ENCODE data around the gene PLCL2.
"Not testable (repeated sequence)": the region's sequence is repeated elsewhere in the genome, so short reads cannot be mapped to it uniquely, and the experiment has no call there.

Gene PLCL2

DNA sequence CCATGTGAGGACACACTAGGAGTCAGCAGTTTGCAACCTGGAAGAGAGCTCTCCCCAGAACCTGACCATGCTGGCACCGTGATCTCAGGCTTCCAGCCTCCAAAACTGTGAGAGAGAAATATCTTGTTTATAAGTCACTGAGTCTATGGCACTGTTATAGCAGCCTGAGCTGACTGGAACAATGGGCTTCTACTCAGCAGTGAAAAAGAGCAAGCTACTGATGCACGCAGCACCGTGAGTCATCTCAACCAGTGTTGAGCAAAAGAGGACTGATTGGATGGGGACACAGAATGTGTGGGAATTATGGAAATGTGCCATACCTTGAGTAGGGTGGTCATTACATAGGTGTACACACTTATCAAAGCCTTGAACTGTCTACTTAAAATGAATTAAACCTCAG, 230.4 kb downstream of the PLCL2 start:
- no peak for TF ChIP-seq FOXP2 (optimal IDR thresholded peaks at IDR 0.05; ENCODE audit: control extremely low read depth, extremely low read length, insufficient read depth)
- no peak for TF ChIP-seq POLR2AphosphoS5 (IDR thresholded peaks at IDR 0.05; ENCODE audit: borderline replicate concordance, low read depth, low read length)
- no peak for TF ChIP-seq EZH2 (IDR thresholded peaks at IDR 0.05)
- Histone ChIP-seq H3K4me3 (no peak overlapping the region), H3K9me3 (ENCODE audit: low read depth, low read length) (no peaks in the 10 kb centered on the region), H3K27ac (no peak overlapping the region), H3K9ac (ENCODE audit: insufficient read length) (no peak overlapping the region), H3K36me3 (ENCODE audit: insufficient read depth, low read length) (no peaks in the 10 kb centered on the region)
- DNase-seq (ENCODE audit: low read depth, low spot score), result no peak

DNA sequence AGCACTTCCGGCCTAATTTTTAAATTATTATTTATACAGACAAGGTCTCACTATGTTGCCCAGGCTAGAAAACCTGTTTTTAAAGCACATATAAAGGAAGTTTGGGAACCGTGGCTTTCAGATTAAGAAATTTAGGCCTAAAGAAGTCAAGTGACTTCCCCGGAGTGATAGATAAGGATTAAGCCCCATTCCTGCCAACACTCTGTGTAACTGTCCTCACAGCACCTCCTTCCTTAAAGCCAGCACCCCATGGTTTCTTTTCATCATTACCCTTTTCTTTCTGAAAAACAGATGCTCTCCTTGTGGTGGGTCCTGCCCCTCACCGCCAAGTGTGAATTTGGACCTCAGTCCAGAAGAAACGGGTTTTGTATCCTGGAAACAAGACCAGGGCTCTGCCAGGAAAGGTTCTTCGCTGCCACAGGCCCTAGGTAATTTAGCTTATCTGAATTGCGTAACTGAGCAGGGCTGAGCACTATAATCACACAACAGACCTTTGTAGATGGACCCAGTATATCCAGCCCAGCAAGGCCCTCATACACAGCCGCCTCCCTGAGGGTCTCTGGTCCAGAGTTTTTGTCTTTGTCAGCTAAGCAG, 231.3 kb downstream of the PLCL2 start:
- Histone ChIP-seq H3K9me3 (ENCODE audit: low read depth, low read length) (no peaks in the 10 kb centered on the region), H3K4me3 (no peak overlapping the region), H3K27ac (no peak overlapping the region), H3K9ac (ENCODE audit: insufficient read length) (no peak overlapping the region), H3K36me3 (ENCODE audit: insufficient read depth, low read length) (no peaks in the 10 kb centered on the region)
- TF ChIP-seq POLR2AphosphoS5 (IDR thresholded peaks at IDR 0.05; ENCODE audit: borderline replicate concordance, low read depth, low read length) (no peak), FOXP2 (optimal IDR thresholded peaks at IDR 0.05; ENCODE audit: control extremely low read depth, extremely low read length, insufficient read depth) (no peak), EZH2 (IDR thresholded peaks at IDR 0.05) (no peak)
- no peak for DNase-seq (ENCODE audit: low read depth, low spot score)

DNA sequence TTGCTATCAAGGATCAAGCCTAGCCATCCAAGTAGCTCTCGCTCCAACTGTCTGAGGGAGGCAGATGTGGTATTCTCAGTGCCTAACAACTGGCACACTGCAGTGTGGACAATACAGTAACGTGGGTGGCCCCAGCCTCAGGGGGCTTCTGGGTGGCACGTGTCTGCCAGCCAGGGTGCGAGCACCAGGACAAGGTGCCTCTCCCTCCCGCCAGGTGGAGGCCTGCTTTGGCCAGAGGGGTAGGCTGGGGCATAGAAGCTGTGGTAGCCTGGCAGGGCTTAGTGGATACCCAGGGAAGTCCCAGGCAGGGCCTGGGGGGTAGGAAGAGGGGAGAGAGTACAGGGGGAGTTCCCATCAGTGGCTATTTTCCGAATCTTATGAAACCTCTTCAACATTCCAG, 234.0 kb downstream of the PLCL2 start:
- no peaks in the 10 kb centered on the region for H3K9me3 ChIP-seq (ENCODE audit: low read depth, low read length)

DNA sequence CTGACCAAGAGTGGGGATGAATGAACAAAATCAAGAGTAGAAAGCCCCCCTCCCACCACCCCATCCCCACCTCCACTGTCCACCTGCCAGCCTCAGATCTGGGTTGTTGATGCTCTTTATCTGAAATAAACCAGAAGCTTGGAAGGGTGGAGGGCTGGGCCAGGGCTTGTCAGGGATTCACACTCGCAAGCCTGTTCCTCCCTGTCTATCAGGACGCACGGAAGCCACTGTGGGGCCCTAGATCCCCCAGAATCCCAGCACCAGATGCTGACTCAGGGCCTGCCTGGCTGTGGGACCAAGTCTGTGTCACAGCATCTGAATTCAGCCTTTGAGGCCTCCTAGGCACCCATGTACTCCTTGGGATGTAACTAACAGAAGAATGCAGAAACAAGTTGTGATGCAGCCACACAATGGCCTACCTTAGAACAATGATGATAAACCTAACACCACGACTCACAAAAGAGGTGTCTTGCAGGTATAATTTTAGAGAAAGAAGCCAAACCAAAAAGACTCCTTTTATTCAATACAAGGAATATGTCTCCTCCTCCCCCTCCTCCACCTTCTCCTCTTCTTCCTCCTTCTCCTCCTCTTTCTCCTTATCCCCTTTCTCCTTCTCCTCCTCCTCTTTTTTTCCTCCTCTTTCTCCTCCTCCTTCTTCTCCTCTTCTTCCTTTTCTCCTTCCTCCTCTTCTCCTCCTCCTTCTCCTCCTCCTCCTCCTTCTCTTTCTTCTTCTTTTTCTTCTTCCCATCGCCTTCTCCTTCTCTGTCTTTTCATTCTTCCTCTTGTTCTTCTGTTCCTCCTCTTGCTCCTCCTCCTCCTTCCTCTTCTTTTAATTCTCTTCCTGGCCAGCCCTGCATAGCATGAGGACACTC, 234.7 kb downstream of the PLCL2 start:
- no peak overlapping the region for H3K27ac ChIP-seq
- H3K9ac ChIP-seq (ENCODE audit: insufficient read length), result no peak overlapping the region
- H3K4me3 ChIP-seq, result no peak overlapping the region
- TF ChIP-seq POLR2AphosphoS5 (IDR thresholded peaks at IDR 0.05; ENCODE audit: borderline replicate concordance, low read depth, low read length) (no peak), FOXP2 (optimal IDR thresholded peaks at IDR 0.05; ENCODE audit: control extremely low read depth, extremely low read length, insufficient read depth) (no peak), EZH2 (IDR thresholded peaks at IDR 0.05) (no peak)
- H3K36me3 ChIP-seq (ENCODE audit: insufficient read depth, low read length), result no peaks in the 10 kb centered on the region
- H3K9me3 ChIP-seq (ENCODE audit: low read depth, low read length), result no peaks in the 10 kb centered on the region
- DNase-seq (ENCODE audit: low read depth, low spot score), result no peak

More for the DNA sequence above, 234.0 kb downstream of the PLCL2 start:
- Histone ChIP-seq H3K9ac (ENCODE audit: insufficient read length) (no peak overlapping the region), H3K27ac (no peak overlapping the region), H3K4me3 (no peak overlapping the region), H3K36me3 (ENCODE audit: insufficient read depth, low read length) (no peaks in the 10 kb centered on the region)
- DNase-seq (ENCODE audit: low read depth, low spot score), result no peak
- TF ChIP-seq POLR2AphosphoS5 (IDR thresholded peaks at IDR 0.05; ENCODE audit: borderline replicate concordance, low read depth, low read length), result no peak
- TF ChIP-seq EZH2 (IDR thresholded peaks at IDR 0.05), result no peak
- no peak for TF ChIP-seq FOXP2 (optimal IDR thresholded peaks at IDR 0.05; ENCODE audit: control extremely low read depth, extremely low read length, insufficient read depth)

DNA sequence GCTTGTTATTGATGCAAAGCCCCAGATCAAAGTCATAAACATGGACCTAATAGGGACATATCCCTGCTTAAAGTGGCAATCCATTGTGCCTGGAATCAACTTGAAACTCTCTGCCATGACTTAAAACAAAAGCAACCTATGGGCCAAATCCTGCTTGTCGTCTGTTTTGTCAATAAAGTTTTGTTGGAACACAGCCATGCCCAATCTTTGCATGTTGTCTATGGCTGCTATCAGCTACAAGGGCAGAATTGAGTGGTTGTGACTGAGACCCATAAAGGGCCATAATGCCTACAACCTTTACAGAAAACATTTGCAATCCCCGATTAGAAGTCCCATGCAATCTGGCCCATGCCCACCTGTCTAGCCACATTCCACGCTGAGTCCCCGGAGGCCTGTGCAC, 235.4 kb downstream of the PLCL2 start:
- TF ChIP-seq EZH2 (IDR thresholded peaks at IDR 0.05), result no peak
- Histone ChIP-seq H3K9ac (ENCODE audit: insufficient read length) (no peak overlapping the region), H3K27ac (no peak overlapping the region), H3K9me3 (ENCODE audit: low read depth, low read length) (no peaks in the 10 kb centered on the region), H3K36me3 (ENCODE audit: insufficient read depth, low read length) (no peaks in the 10 kb centered on the region), H3K4me3 (no peak overlapping the region)
- DNase-seq (ENCODE audit: low read depth, low spot score), result no peak

DNA sequence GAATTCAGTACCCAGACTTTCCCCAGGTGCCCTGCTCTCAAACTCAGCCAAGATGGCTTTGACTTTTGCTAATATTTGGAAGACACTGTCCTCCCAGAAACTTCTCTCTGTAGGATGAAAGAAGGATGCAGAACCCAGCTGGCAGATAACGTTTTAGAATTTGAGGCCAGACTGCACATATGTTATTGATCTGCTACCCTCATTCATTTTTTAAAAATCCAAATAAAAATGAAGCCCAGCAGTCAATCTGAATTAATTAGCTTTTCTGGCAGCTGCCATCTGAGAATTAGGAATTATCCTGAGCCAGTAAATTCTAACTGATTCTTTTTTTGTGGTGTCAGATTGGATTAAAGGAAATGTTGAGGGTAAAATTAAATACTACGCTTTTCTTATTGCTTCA, 236.6 kb downstream of the PLCL2 start:
- no peak overlapping the region for H3K9ac ChIP-seq (ENCODE audit: insufficient read length)
- no peak for DNase-seq (ENCODE audit: low read depth, low spot score)
- no peak overlapping the region for H3K27ac ChIP-seq
- H3K36me3 ChIP-seq (ENCODE audit: insufficient read depth, low read length), result no peaks in the 10 kb centered on the region
- TF ChIP-seq EZH2 (IDR thresholded peaks at IDR 0.05), result no peak
- no peak for TF ChIP-seq POLR2AphosphoS5 (IDR thresholded peaks at IDR 0.05; ENCODE audit: borderline replicate concordance, low read depth, low read length)
- TF ChIP-seq FOXP2 (optimal IDR thresholded peaks at IDR 0.05; ENCODE audit: control extremely low read depth, extremely low read length, insufficient read depth), result no peak
- no peaks in the 10 kb centered on the region for H3K9me3 ChIP-seq (ENCODE audit: low read depth, low read length)
- H3K4me3 ChIP-seq, result no peak overlapping the region

DNA sequence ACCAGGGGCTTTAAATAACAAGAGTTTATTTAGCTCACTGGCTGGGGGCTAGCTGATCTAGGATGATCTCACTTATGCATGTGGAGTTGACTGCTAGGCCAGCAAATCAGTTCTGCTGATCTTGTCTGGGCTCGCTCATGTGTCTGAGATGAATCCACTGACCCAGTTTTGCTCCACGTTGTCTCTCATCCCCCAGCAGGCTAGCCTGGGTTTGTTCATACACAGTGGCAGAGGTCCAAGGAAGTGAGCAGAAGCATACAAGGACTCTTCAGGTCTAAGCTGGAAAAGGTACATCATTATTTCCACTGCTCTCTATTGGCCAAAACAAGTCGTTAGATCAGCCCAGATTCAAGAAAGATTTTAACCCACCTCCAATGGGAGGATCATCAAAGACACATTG, 238.0 kb downstream of the PLCL2 start:
- H3K36me3 ChIP-seq (ENCODE audit: insufficient read depth, low read length), result no peaks in the 10 kb centered on the region
- TF ChIP-seq EZH2 (IDR thresholded peaks at IDR 0.05), result no peak
- no peak for DNase-seq (ENCODE audit: low read depth, low spot score)
- H3K4me3 ChIP-seq, result no peak overlapping the region
- no peak overlapping the region for H3K27ac ChIP-seq
- H3K9me3 ChIP-seq (ENCODE audit: low read depth, low read length), result no peaks in the 10 kb centered on the region
- no peak overlapping the region for H3K9ac ChIP-seq (ENCODE audit: insufficient read length)

DNA sequence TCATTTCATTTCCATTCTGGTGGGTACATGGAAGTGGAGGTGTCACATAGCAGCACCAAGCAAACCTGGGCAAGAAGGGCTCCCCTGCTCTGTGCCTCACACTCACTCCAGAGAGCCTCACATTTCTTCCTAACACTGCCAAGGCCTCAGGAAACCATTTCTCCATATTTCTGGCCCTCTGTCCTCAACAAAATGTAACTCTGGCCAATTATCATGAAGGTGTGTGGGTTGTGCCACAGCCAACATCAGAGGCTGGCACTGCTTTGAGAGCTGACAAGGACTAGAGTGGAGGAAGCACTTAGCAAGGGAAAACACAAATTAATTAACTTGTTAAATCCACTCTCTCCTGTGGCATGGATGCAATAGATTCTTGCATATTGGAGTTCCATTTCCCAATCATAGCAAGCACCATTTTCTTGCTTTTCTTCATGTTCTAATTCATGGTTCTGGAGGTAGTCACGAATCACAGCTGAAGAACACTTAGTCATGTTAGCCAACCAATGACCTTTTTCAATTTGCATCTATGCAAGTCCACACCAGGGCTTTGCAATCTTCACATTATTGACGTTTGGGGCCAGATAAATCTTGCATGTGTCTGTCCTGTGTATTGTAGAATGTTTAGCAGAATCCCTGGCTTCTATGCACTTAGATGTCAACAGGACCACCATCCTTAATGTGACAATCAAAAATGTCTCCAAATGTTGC, 241.1 kb downstream of the PLCL2 start:
- Histone ChIP-seq H3K9me3 (ENCODE audit: low read depth, low read length) (no peaks in the 10 kb centered on the region), H3K36me3 (ENCODE audit: insufficient read depth, low read length) (no peaks in the 10 kb centered on the region), H3K9ac (ENCODE audit: insufficient read length) (no peak overlapping the region), H3K27ac (no peak overlapping the region), H3K4me3 (no peak overlapping the region)
- TF ChIP-seq FOXP2 (optimal IDR thresholded peaks at IDR 0.05; ENCODE audit: control extremely low read depth, extremely low read length, insufficient read depth) (no peak), POLR2AphosphoS5 (IDR thresholded peaks at IDR 0.05; ENCODE audit: borderline replicate concordance, low read depth, low read length) (no peak), EZH2 (IDR thresholded peaks at IDR 0.05) (no peak)
- no peak for DNase-seq (ENCODE audit: low read depth, low spot score)

DNA sequence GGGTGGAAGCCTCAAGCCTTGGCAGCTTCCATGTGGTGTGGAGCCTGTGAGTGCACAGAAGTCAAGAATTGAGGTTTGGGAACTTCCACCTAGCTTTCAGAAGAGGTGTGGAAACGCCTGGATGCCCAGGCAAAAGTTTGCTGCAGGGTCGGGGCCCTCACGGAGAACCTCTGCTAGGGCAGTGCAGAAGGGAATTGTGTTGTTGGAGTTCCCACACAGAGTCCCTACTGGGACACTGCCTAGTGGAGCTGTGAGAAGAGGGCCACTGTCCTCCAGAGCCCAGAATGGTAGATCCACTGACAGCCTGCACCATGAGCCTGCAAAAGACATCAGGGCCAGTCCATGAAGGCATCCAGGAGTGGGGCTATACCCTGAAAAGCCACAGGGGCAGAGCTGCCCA, 243.9 kb downstream of the PLCL2 start:
- H3K9ac ChIP-seq (ENCODE audit: insufficient read length); H3K36me3 ChIP-seq (ENCODE audit: insufficient read depth, low read length); H3K4me3 ChIP-seq; H3K27ac ChIP-seq; DNase-seq (ENCODE audit: low read depth, low spot score); H3K9me3 ChIP-seq (ENCODE audit: low read depth, low read length): not testable (repeated sequence)

Data from SK-N-MC (cell line).